H1 (cell line): ENCODE data around the gene PRRC2C. TPM values are rescaled to one million over a fixed set of nuclear protein-coding genes. Genes with fewer than 3 reads are reported as not detected.

Experiments
- ATF2 ChIP-seq: IDR thresholded peaks from 2 replicates; pipeline ENCODE4 v1.6.1; 2012; ENCODE audit warnings: low read length, inconsistent platforms
- polyA plus RNA-seq, 7 experiments: library from polyadenylated mRNA; depleted of rRNA in 3 of 7; stranded (reverse) in 5 of 7; unstranded in 2 of 7; fragments of >200 nt in 5 of 7; fragments of 200-250 nt in 2 of 7; gene quantifications; 1 replicate in 5 of 7; 2 replicates in 1 of 7; 4 replicates in 1 of 7; pipeline versions ENCODE4 v1.2.1 to v1.2.3, GENCODE V29; 2011 to 2013; ENCODE audit warnings: missing spikeins in 2 of 7, mixed read lengths in 2 of 7
- total RNA-seq: library from RNA; stranded (reverse); fragmentation: NEBNext Ultra II Directional; extraction: Animal tissue kit (Norgen Biotek cat#: 25700); gene quantifications from 2 replicates; pipeline ENCODE4 v1.2.1, GENCODE V29; 2021

Gene PRRC2C
- total and polyA plus RNA-seq, 2 of the 8 experiments (the other 6 are each of a cell fraction or from before 2014, with no cell fraction given): 125 to 264 TPM

DNA sequence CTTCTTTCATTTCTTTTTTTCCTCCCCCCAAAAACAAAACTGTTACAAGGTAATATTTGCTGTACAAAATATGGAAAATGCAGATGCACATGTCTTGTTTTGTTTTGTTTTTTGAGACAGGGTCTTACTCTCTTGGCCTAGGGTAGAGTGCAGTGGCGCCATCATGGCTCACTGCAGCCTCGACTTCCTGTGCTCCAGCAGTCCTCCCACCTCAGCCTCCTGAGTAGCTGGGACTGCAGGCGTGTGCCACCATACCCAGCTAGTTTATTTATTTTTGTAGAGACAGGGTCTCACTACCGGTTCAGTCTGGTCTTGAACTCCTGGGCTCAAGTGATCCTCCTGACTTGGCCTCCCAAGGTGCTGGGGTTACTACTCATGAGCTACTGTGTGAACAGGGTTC is 15.5 kb downstream of the PRRC2C start (continued):
- no peak for TF ChIP-seq ATF2
